ENCODE measurements around the gene UBE2Q1. TPM values are rescaled to one million over a fixed set of nuclear protein-coding genes. Genes with fewer than 3 reads are reported as not detected.
"Not testable (repeated sequence)": the region's sequence is repeated elsewhere in the genome, so short reads cannot be mapped to it uniquely, and the experiment has no call there.

UBE2Q1 gene
- total RNA-seq, 1 donor from 2014 or later = 21.8 TPM

DNA sequence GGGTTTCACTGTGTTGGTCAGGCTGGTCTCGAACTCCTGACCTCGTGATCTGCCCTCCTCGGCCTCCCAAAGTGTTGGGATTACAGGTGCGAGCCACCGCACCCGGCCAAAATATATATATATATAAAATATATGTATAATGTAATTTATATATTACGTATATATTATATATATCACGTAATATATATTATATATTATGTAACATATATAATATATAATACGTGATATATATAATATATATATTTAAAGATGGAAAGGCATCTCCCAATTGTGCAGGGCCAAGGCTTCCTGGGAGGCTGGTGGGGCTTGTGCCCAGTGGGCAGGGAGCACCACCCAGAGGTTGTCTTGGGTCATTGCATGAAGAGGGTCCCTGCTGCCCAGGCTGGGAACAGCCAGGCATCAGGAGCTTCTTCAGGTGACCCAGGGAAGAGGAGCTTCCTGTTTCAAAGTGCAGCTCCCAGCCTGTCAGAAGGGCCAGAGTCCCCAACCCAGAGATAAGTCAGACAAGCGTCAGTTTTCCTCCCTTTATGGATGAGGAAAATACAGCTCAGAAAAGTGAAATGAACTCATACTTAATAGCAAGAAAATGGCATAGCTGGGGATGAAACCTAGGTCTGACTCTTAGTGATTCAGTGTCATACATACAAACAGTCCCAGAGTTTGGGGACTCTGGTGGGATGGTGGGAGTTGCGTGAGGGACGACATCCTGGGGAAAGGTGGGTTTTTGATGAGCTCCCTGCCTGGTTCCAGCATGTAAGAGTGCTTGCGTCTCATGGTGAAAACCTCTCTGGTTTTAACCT lies 12.0 kb downstream of the UBE2Q1 start:
- no peak overlapping the region for H3K4me3 ChIP-seq (ENCODE audit: low read depth, low read length)
- no peak for DNase-seq (ENCODE audit: low read depth)
- TF ChIP-seq, protein P1, sequence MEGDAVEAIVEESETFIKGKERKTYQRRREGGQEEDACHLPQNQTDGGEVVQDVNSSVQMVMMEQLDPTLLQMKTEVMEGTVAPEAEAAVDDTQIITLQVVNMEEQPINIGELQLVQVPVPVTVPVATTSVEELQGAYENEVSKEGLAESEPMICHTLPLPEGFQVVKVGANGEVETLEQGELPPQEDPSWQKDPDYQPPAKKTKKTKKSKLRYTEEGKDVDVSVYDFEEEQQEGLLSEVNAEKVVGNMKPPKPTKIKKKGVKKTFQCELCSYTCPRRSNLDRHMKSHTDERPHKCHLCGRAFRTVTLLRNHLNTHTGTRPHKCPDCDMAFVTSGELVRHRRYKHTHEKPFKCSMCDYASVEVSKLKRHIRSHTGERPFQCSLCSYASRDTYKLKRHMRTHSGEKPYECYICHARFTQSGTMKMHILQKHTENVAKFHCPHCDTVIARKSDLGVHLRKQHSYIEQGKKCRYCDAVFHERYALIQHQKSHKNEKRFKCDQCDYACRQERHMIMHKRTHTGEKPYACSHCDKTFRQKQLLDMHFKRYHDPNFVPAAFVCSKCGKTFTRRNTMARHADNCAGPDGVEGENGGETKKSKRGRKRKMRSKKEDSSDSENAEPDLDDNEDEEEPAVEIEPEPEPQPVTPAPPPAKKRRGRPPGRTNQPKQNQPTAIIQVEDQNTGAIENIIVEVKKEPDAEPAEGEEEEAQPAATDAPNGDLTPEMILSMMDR (conservative IDR thresholded peaks at IDR 0.05; ENCODE audit: low read depth, low read length) = peak; percentile 82

DNA sequence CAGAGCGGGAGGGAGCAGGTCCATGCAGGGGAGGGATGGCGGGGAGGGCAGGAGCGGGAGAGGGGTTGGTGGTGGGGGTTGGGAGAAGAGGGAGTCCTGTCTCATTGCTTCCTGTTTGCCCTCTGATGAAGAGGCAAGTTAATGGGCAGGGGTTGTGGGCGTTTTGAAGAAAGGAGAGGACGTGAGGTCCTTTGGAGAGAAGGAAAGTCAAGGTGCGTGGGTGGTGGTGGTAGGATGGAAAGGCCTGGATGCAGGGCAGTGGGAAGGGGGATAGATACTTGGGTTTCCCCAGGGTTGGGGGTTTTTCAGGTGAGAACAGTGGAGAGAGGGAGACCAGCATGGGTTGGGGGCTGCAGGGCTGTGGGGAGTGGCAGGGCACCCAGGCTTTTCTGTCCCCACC lies 17.2 kb downstream of the UBE2Q1 start:
- TF ChIP-seq, protein P1 (conservative IDR thresholded peaks at IDR 0.05; ENCODE audit: low read depth, low read length) = no peak
- H3K4me3 ChIP-seq (ENCODE audit: low read depth, low read length) = no peak overlapping the region

DNA sequence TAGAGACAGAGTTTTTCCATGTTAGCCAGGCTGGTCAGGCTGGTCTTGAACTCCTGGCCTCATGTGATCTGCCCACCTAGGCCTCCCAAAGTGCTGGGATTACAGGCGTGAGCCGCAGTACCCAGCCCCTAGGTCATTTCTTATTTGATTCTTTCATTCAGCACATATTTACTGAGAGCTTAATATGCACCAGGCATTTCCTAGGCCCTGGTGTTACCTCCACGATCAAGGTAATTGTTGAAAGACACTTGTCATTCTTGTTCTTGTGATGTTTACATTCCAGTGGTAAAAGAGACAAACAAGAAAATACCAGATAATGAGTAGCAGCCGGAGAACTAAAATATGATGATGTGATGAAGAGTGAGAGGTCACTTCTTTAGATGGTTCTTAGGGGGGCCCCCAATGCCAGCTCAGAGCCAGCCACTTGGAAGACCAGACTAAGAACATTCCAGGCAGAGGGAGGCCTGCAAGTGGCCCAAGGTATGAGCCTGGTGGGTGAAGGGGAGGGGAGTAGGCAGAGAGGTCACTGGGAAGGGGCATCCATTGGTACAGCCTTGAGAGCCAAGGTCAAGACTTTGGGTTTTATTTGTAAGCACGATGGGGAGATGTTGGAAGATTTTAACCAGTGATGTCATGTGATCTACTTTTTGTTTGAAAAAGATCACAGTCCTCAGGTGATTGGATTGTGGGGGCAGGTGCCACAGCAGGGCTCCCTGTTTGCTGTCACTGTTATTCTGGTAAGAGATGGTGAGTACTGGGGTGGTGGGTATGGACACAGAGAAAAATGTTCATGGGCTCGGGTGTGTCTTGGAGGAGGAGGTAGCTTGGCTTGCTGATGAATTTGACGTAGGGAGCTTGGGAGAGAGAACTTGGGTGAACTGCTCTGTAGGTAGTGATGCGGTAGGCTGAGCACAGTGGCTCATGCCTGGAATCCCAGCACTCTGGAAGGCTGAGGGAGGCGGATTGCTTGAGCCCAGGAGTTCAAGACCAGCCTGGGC lies 18.7 kb downstream of the UBE2Q1 start:
- TF ChIP-seq, protein P1 (conservative IDR thresholded peaks at IDR 0.05; ENCODE audit: low read depth, low read length) = no peak
- H3K4me3 ChIP-seq (ENCODE audit: low read depth, low read length) = no peak overlapping the region
- no peak for DNase-seq (ENCODE audit: low read depth)

More for the DNA sequence above, 17.2 kb downstream of the UBE2Q1 start:
- no peak for DNase-seq (ENCODE audit: low read depth)

DNA sequence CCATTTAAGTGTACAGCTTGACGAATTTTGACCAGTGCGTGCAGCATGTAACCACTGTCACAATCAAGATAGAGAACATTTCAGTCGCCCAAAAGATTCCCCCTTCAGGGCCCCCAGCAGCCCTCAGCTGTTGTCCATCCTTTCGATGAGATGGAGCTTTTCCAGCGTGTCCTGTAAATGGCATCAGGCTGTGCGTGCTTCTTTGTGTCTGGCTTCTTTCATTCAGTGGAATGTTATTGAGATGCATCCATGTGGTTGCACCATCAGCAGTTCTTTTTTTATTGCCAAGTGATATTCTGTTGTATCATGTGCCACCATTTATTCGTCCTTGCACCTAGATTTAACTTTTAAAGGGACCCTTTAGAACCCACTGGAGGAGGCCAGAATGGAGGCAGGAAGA lies 21.9 kb downstream of the UBE2Q1 start:
- TF ChIP-seq, protein P1 (conservative IDR thresholded peaks at IDR 0.05; ENCODE audit: low read depth, low read length) = no peak
- DNase-seq (ENCODE audit: low read depth) = no peak
- H3K4me3 ChIP-seq (ENCODE audit: low read depth, low read length) = no peak overlapping the region

DNA sequence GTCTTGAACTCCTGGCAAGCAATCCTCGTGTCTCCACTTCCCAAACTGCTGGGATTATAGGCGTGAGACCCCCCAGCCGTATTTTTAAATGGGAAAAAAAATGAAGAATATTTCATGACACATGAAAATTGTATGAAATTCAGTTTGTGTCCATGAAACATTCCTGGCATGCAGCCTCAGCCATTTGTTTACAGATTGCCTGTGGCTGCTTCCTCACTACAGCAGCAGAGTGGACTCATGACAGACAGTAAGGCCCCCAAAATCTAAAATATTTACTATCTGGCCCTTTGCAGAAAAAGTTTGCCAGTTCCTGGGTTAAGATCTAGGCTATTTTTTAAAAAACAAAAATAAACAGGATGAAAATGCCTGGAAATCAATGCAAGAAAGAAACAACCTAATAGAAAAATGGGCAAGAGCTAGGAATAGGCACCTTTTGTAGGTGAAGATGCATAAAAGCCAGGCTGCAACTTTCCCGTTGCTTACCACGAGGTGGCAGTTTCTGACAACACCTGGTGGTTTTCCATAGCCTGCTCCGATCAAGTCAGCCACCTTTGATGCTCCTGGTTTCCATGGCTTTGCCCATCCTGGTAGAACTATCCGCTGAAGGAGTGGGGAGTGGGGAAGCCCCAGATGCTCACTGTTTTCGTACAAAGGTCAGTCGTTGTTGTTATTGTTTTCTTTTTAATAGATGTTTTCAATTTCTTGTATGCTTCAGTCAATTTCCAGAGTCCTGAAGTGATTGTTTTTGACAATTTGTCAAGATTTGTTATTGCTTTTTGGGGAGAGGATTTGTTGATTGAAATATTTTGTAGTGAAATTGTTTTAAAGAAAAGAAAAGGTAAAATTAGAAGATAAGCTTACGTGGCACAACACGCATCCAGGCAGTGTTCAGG lies 24.3 kb downstream of the UBE2Q1 start:
- no peak for DNase-seq (ENCODE audit: low read depth)
- TF ChIP-seq, protein P1 (conservative IDR thresholded peaks at IDR 0.05; ENCODE audit: low read depth, low read length) = peak; percentile 74
- H3K4me3 ChIP-seq (ENCODE audit: low read depth, low read length) = no peak overlapping the region

DNA sequence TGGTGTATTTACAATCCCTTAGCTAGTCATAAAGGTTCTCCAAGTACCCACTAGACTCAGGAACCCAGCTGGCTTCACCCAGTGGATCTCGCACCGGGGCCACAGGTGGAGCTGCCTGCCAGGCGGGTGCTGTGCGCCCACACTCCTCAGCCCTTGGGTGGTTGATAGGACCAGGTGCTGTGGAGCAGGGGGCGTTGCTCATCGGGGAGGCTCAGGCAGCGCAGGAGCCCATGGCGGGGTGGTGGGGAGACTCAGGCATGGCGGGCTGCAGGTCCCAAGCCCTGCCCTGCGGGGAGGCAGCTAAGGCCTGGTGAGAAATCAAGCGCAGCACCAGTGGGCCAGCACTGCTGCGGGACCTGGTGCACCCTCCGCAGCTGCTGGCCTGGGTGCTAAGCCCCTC lies 26.5 kb downstream of the UBE2Q1 start:
- not testable (repeated sequence) for DNase-seq (ENCODE audit: low read depth); H3K4me3 ChIP-seq (ENCODE audit: low read depth, low read length)

All from epithelial cell of proximal tubule (primary cell).